Activated naive CD8-positive, alpha-beta T cell treated with anti-CD3 and anti-CD28 coated beads, Interleukin-2, amount 10 ng/mL, durations not matched to agents 7 days and 5 days (primary cell): ENCODE measurements around the gene CYTH1. TPM values are rescaled to one million over a fixed set of nuclear protein-coding genes. Genes with fewer than 3 reads are reported as not detected.

ENCODE experiments used
- ATAC-seq: fragments of 150-1000 bp; cut with Tn5 transposase; one replicate; pipeline ENCODE4 v1.10.0; 2021; ENCODE audit warnings: low read depth, moderate library complexity
- POLR2A ChIA-PET: fragments of 350-600 bp; sonication (Branson Sonifier 250); formaldehyde crosslinking; loops from one replicate; lab custom pipeline; 2021; ENCODE audit warnings: antibody characterized with exemption; lab: Charles Lee
- DNase-seq: peaks from one replicate; pipeline ENCODE4 v3.0.0; 2021
- H3K27ac Mint-ChIP-seq: one replicate; pipeline ENCODE4 v1.8.0; 2022; ENCODE audit warnings: mild to moderate bottlenecking, mixed read lengths
- H3K27me3 Mint-ChIP-seq: one replicate; pipeline ENCODE4 v1.8.0; 2022; ENCODE audit warnings: mild to moderate bottlenecking, moderate library complexity, mixed read lengths
- H3K36me3 Mint-ChIP-seq: one replicate; pipeline ENCODE4 v1.8.0; 2021; ENCODE audit warnings: mild to moderate bottlenecking, mixed read lengths
- H3K4me1 Mint-ChIP-seq: one replicate; pipeline ENCODE4 v1.8.0; 2021; ENCODE audit warnings: mixed read lengths
- H3K4me3 Mint-ChIP-seq: one replicate; pipeline ENCODE4 v1.8.0; 2022; ENCODE audit warnings: mild to moderate bottlenecking, moderate library complexity, mixed read lengths
- H3K9me3 Mint-ChIP-seq: one replicate; pipeline ENCODE4 v1.8.0; 2021; ENCODE audit warnings: mixed read lengths
- total RNA-seq, 2 experiments: library from RNA; stranded (reverse); gene quantifications; one replicate each; pipeline ENCODE4 v1.2.3, GENCODE V29; 2021

CYTH1 gene
- total RNA-seq, 2 experiments from 2014 or later: 180 to 200 TPM

- no peaks in the 10 kb centered on the region for H3K27me3 Mint-ChIP-seq
- DNase-seq (no peak), ATAC-seq (no peak)
- POLR2A ChIA-PET: interaction anchor here (1.3 kb wide), 1 partner anchor 17 kb away, joined by 3 read pairs; no protein-coding TSS in a partner anchor
- peaks cover 40% of the 10 kb centered on the region for H3K36me3 Mint-ChIP-seq
- peaks cover 31% of the 10 kb centered on the region for H3K4me1 Mint-ChIP-seq
- peak overlapping the region; percentile 75 for H3K27ac Mint-ChIP-seq
- H3K4me3 Mint-ChIP-seq: no peak overlapping the region
- no peaks in the 10 kb centered on the region for H3K9me3 Mint-ChIP-seq
These were observed 20.4 kb upstream of the CYTH1 start for GRCh38 chr17:78802459-78802858.

DNA sequence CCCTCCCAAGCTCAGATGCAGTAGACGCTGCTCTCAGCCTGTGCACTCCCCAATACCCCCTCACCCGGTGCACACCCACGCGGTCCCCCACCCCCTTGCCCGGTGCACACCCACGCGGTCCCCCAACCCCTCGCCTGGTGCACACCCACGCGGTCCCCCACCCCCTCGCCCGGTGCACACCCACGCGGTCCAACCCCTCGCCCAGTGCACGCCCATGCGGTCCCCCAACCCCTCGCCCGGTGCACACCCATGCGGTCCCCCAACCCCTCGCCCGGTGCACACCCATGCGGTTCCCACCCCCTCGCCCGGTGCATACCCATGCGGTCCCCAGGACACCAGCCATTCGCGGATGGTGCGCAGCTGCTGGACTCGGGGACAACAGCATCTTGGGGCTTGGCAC is 19.9 kb upstream of the CYTH1 start:
- peaks cover 31% of the 10 kb centered on the region for H3K4me1 Mint-ChIP-seq
- no peak overlapping the region for H3K27ac Mint-ChIP-seq
- H3K9me3 Mint-ChIP-seq: no peaks in the 10 kb centered on the region
- no peak overlapping the region for H3K4me3 Mint-ChIP-seq
- ATAC-seq: no peak
- no peaks in the 10 kb centered on the region for H3K27me3 Mint-ChIP-seq
- H3K36me3 Mint-ChIP-seq: peaks cover 40% of the 10 kb centered on the region
- POLR2A ChIA-PET: no interaction called here
- no peak for DNase-seq

DNA sequence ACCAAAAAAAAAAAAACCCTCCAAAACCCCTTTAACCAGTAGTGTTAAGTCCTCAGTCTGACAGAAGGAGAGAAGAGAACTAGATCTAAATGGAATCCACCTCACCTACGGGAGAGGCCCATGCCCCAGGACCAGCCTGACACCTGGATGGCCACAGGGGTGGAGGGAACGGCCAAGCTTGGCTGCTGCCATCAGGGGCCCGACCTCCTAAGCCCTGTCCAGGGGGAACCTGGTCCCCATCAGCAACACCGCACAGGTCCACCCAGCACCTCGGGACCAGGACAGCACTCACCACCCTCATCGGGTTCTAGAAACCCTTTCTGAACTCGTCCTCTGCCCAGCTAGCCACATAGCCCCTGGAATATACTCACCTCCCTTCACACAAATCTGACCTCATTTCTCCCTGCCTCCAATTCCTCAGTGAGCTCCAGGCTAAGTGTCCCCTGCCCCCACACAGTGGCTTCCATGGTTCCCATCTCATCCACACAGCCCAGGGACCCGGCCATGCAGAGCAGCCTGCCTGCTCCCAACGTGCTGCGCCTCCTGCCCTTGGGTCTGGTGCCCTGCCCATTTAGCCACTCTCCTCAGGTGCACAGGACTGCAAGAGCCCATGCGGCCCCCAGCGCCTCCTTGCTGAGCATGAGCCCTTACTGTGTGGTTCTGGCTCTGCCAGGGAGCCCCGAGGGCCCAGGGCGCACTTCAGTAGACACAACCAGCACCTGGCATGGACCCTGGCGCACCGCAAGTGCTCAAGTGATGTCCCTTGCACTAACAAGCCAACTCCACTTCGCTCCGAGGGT is 18.3 kb upstream of the CYTH1 start:
- Mint-ChIP-seq H3K27me3 (no peaks in the 10 kb centered on the region), H3K27ac (peak overlapping the region; percentile 27), H3K36me3 (peaks cover 29% of the 10 kb centered on the region), H3K4me1 (peaks cover 21% of the 10 kb centered on the region), H3K9me3 (no peaks in the 10 kb centered on the region), H3K4me3 (no peak overlapping the region)
- POLR2A ChIA-PET: interaction anchor here (1.1 kb wide), 2 partner anchors 29 to 36 kb away, joined by 3 to 6 read pairs; no protein-coding TSS in a partner anchor
- no peak for DNase-seq
- no peak for ATAC-seq

DNA sequence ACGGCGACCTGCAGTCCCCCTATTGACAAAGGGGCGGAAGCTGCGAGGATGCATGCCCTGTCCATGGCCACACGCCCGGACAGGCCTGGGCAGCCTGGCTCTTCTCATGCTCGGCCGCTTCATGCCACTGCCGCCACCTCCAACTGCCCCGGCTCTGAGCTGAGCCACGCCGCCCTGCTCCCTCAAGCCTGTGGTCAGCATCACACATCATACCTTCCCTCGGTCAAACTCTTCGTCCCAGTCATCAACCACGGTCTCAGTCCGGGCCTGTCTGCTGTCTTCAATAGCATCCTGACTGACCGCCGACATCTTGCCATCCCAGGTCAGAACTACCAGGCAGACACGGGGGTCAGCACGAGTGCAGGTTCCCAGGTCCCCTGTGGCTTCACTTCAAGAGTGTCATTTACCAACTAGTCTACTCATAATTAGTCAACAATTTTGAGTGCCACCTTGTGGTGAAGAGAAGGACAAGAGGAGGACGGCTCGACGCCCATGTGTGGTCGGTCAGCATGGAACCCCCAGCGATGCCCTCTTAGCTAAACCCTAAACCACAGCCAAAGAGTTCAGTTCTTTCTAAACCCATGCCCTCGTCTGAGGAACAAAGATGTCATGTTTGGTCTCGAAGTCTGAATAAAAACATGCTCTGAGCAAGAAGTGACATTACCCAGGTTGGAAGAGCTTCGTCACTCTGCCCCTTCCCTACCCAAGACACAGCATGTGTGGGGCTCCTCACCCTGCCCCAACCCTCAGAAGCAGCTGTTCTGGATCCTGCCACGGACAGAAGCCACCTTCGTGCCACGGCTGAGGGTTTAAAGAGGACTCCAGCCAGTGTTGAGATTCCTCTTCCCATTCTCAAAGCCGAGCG is 16.9 kb upstream of the CYTH1 start:
- Mint-ChIP-seq H3K36me3 (peaks cover 31% of the 10 kb centered on the region), H3K9me3 (no peaks in the 10 kb centered on the region), H3K27ac (peak overlapping the region; percentile 79), H3K27me3 (no peaks in the 10 kb centered on the region), H3K4me1 (peaks cover 22% of the 10 kb centered on the region), H3K4me3 (no peak overlapping the region)
- POLR2A ChIA-PET: interaction anchor here (0.7 kb wide), 1 partner anchor 10 kb away, joined by 3 read pairs; no protein-coding TSS in a partner anchor
- DNase-seq (no peak), ATAC-seq (no peak)

DNA sequence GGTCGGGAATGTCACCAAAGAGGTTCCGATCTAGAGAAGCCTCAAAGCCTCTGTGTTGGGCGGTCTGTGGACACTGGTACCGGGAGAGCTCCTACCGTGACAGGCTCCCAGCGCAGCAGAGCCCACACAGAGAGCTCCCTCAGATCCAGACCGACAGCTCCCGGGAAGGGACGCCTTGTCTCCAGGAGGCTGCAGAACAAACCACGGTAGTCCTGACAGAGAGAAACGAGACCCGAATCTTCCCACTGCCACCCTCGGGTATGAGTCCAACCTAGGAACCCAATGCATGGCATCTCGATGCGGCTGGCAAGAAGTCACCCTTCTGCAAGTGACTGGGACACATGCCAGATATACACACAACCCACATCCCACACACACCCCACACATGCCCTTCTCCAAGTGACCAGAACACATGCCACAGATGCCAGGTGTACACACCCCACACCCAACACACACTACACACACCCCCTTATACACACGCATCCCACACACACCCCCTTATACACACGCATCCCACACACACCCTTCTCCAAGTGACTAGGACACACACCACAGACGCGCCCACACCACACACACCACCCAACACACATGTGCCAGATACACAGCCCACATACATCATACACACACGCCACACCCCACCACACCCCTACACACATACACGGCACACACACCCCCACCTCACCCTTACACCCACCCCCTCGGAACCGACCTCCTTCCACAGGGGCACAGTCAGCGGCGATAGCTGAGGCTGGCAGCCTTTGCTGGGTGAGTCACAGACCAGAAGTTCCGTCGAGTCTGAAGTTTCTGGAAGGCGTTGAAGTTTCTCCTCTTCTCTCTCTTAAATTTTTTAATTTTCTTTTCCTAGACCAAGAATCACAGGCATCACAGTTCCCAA is 15.9 kb upstream of the CYTH1 start:
- Mint-ChIP-seq H3K9me3 (no peaks in the 10 kb centered on the region), H3K27me3 (no peaks in the 10 kb centered on the region), H3K4me1 (peaks cover 17% of the 10 kb centered on the region), H3K27ac (no peak overlapping the region), H3K36me3 (peaks cover 26% of the 10 kb centered on the region), H3K4me3 (no peak overlapping the region)
- POLR2A ChIA-PET: no interaction called here
- ATAC-seq: no peak
- no peak for DNase-seq

GRCh38 chr17:78797213-78797612 is 15.1 kb upstream of the CYTH1 start:
- DNase-seq (no peak), ATAC-seq (no peak)
- Mint-ChIP-seq H3K36me3 (peaks cover 20% of the 10 kb centered on the region), H3K9me3 (no peaks in the 10 kb centered on the region), H3K27me3 (no peaks in the 10 kb centered on the region), H3K4me1 (peaks cover 16% of the 10 kb centered on the region), H3K4me3 (no peak overlapping the region), H3K27ac (no peak overlapping the region)
- POLR2A ChIA-PET: no interaction called here

DNA sequence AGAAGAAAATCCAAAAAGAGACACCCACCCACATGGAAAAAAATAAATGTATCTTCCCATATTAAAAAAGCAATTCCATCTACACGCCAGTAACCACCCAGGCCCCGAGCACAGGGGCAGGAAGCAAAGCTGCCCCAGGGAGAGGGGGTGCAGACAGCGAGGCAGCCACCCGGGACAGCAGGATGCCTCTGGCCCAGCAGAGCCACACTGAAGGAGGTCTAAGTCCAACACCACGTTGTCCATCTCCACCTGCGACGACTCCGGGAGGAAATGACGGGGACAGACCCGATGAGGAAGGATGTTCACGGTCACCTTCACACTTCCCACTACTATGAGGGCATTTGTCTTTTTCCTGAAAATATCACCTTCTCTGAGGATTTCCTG is 14.4 kb upstream of the CYTH1 start:
- no peak for ATAC-seq
- POLR2A ChIA-PET: no interaction called here
- no peaks in the 10 kb centered on the region for H3K27me3 Mint-ChIP-seq
- DNase-seq: no peak
- no peak overlapping the region for H3K27ac Mint-ChIP-seq
- no peak overlapping the region for H3K4me3 Mint-ChIP-seq
- peaks cover 23% of the 10 kb centered on the region for H3K36me3 Mint-ChIP-seq
- no peaks in the 10 kb centered on the region for H3K9me3 Mint-ChIP-seq
- H3K4me1 Mint-ChIP-seq: peaks cover 19% of the 10 kb centered on the region

GRCh38 chr17:78795861-78796516 is 13.9 kb upstream of the CYTH1 start:
- Mint-ChIP-seq H3K9me3 (no peaks in the 10 kb centered on the region), H3K4me3 (no peak overlapping the region), H3K27me3 (no peaks in the 10 kb centered on the region), H3K27ac (peak overlapping the region; percentile 3), H3K4me1 (peaks cover 17% of the 10 kb centered on the region), H3K36me3 (peaks cover 23% of the 10 kb centered on the region)
- ATAC-seq: no peak
- POLR2A ChIA-PET: interaction anchor here (0.7 to 0.8 kb wide), 2 partner anchors 11 to 332 kb away, joined by 3 read pairs; no protein-coding TSS in a partner anchor
- DNase-seq: no peak

DNA sequence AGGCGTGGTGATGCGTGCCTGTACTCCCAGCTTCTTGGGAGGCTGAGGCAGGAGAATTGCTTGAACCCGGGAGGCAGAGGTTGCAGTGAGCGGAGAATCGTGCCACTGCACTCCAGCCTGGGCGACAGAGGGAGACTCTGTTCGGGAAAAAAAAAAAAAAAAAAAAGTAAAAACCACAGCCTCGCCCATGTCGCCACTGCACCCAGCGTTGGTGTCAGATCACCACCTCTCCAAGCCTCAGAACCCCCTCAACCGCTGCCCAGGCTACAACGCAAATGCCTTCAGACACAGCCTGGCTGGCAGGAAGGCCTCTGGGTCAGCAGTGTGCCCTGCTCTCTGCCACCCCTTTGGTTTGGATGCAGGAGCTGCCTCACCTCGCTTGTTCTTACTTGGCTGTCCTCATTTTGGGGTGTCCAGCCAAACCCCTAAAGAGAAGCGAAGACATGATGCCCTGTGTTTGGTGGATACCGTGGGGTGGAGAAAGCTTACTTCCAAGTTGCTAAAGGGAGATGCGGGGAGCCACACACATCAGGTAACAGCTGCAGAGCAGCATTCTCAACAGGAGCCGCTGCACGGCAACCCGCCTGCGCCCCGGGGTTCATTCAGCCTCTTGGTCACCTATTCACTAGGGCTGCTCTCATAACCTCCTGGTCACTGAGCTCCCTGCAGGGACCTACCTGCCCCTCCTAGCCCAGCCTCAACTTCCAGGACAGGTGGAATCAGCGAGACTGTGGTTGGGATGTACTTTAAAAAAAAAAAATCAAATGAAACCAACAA is 13.0 kb upstream of the CYTH1 start:
- ATAC-seq: no peak
- POLR2A ChIA-PET: interaction anchor here (0.7 to 0.8 kb wide), 2 partner anchors 10 to 331 kb away, joined by 3 read pairs; no protein-coding TSS in a partner anchor
- Mint-ChIP-seq H3K4me1 (peaks cover 16% of the 10 kb centered on the region), H3K27ac (no peak overlapping the region), H3K4me3 (no peak overlapping the region), H3K36me3 (peaks cover 23% of the 10 kb centered on the region), H3K9me3 (no peaks in the 10 kb centered on the region), H3K27me3 (no peaks in the 10 kb centered on the region)
- no peak for DNase-seq

DNA sequence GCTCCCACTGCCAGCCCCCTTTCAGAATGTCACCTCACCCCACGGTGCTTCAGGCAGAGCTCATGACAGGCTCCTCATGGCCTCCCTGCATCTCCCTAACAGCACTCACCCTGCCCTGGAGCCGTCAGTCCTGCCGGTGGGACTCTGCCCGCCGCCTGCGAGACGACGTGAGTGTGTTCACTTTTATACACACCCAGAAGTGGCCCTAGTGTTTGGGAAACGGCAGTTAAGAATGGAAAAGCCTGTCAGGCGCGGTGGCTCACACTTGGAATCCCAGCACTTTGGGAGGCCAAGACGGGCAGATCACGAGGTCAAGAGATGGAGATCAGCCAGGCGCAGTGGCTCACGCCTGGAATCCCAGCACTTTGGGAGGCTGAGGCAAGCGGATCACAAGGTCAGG is 12.3 kb upstream of the CYTH1 start:
- Mint-ChIP-seq H3K27ac (no peak overlapping the region), H3K4me1 (peaks cover 19% of the 10 kb centered on the region), H3K4me3 (no peak overlapping the region), H3K9me3 (no peaks in the 10 kb centered on the region), H3K36me3 (peaks cover 19% of the 10 kb centered on the region), H3K27me3 (no peaks in the 10 kb centered on the region)
- DNase-seq (no peak), ATAC-seq (no peak)
- POLR2A ChIA-PET: no interaction called here

- no peak for ATAC-seq
- H3K27ac Mint-ChIP-seq: no peak overlapping the region
- DNase-seq: no peak
- H3K36me3 Mint-ChIP-seq: peaks cover 19% of the 10 kb centered on the region
- peaks cover 19% of the 10 kb centered on the region for H3K4me1 Mint-ChIP-seq
- POLR2A ChIA-PET: no interaction called here
- no peak overlapping the region for H3K4me3 Mint-ChIP-seq
- H3K27me3 Mint-ChIP-seq: no peaks in the 10 kb centered on the region
- no peaks in the 10 kb centered on the region for H3K9me3 Mint-ChIP-seq
These were observed 11.9 kb upstream of the CYTH1 start for GRCh38 chr17:78793968-78794367.

DNA sequence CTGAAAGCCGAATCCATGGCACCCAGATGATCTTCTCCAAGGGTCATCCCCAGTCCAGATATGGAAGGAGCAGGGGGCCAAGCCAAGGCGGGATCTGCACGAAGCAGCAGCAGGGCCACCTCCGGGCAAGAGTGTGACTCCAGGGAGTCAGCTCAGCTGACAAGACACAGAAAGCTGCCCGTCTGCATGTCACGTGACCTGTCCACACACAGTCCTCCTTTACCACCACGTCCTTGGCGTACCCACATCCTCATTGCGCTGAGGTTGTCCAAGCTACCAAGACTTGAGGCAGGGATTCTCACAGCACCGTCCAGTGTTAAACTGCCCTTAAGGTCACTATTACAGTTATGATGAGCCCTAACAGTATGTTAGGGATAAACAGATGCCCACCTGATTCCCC is 11.3 kb upstream of the CYTH1 start:
- Mint-ChIP-seq H3K27ac (peak overlapping the region; percentile 18), H3K9me3 (no peaks in the 10 kb centered on the region), H3K4me1 (peaks cover 17% of the 10 kb centered on the region), H3K36me3 (peaks cover 15% of the 10 kb centered on the region), H3K27me3 (no peaks in the 10 kb centered on the region), H3K4me3 (no peak overlapping the region)
- DNase-seq: no peak
- POLR2A ChIA-PET: no interaction called here
- ATAC-seq: no peak
